ENCODE data around the gene TSHZ2. TPM values are rescaled to one million over a fixed set of nuclear protein-coding genes. Genes with fewer than 3 reads are reported as not detected.

Gene TSHZ2
- total and polyA plus RNA-seq, 9 of the 15 experiments (the other 6 are each of a cell fraction or from before 2014, with no cell fraction given), result 0.03 to 0.20 (median 0.05) TPM; not detected in 4

DNA sequence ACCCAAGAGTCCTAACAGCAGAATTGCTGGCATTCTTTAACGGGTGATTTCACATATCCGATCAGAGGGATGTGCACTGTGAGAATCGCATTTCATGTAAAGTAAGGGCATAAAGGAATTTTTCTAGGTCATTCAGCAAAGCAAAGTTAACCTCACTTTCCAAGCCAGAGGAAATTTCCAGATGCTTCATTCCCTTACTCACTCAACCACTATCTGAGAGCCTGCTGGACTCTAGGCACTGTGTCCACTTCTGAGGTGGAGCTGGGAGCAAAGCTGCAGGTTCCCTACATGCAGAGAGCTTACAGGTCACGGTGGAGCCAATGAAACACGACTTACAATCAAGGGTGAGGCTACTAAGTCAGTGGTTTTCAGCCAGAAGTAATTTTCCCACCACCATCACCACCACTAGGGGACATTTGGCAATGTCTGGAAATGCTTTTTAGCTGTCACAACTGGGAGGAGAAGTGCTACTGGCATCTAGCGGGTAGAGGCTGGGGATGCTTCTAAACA is 34.5 kb upstream of the TSHZ2 start:
- Histone ChIP-seq H3K27ac (ENCODE audit: extremely low read depth, low read depth, low read length) (no peak overlapping the region), H3K27me3 (ENCODE audit: control insufficient read depth in 2 of 2, insufficient read depth in 2 of 2, low read length in 2 of 2) (0 out of 5 replicates have a peak, but pooled peaks cover 0 to 4% of the 10 kb centered on the region in 2 experiments), H4K20me1 (replicated peaks; ENCODE audit: control insufficient read depth, insufficient read depth, low read length) (no peaks in the 10 kb centered on the region), H3K4me3 (no peak overlapping the region), H2AFZ (ENCODE audit: low read depth, low read length) (no peak overlapping the region), H3K4me1 (replicated peaks in 1 of 2; ENCODE audit: control insufficient read depth in 2 of 2, insufficient read depth in 2 of 2, low read length in 2 of 2) (no peaks in the 10 kb centered on the region), H3K9ac (ENCODE audit: insufficient read depth in 1 of 2, low read depth in 2 of 2, low read length in 2 of 2) (no peak overlapping the region), H3K9me3 (replicated peaks; ENCODE audit: control insufficient read depth, insufficient read depth, low read depth, low read length) (no peaks in the 10 kb centered on the region), H3K36me3 (ENCODE audit: control insufficient read depth, insufficient read depth, low read length) (no peaks in the 10 kb centered on the region), H3K9me1 (ENCODE audit: control insufficient read depth, insufficient read depth, low read length) (no peaks in the 10 kb centered on the region), H3K79me2 (ENCODE audit: control insufficient read depth, insufficient read depth, low read length) (no peaks in the 10 kb centered on the region), H3K4me2 (ENCODE audit: insufficient read depth, low read length) (no peak overlapping the region)
- DNase-seq (ENCODE audit: extremely low read depth in 1 of 4, low spot score in 3 of 4) (peak in 1 of 4 experiments; percentile 9), FAIRE-seq (no peak), ATAC-seq (peak; percentile 42; the same call in 2 of the 3 replicates)
- WGBS (ENCODE audit: insufficient coverage, low coverage, missing lambda C conversion rate), result 1% methylated on average over 6 of the region's 6 CpGs
- BruUV-seq (replicated peaks), result no TSS peak
- TF ChIP-seq RAD21 (CRISPR knock-in tag; conservative IDR thresholded peaks at IDR 0.05 in 1 of 2, IDR thresholded peaks at IDR 0.05 in 1 of 2) (peak in 1 of 2 experiments; percentile 30; a peak in 2 of 4 replicates), KLF16 (IDR thresholded peaks at IDR 0.05) (no peak)
- TF ChIP-seq, protein P1, sequence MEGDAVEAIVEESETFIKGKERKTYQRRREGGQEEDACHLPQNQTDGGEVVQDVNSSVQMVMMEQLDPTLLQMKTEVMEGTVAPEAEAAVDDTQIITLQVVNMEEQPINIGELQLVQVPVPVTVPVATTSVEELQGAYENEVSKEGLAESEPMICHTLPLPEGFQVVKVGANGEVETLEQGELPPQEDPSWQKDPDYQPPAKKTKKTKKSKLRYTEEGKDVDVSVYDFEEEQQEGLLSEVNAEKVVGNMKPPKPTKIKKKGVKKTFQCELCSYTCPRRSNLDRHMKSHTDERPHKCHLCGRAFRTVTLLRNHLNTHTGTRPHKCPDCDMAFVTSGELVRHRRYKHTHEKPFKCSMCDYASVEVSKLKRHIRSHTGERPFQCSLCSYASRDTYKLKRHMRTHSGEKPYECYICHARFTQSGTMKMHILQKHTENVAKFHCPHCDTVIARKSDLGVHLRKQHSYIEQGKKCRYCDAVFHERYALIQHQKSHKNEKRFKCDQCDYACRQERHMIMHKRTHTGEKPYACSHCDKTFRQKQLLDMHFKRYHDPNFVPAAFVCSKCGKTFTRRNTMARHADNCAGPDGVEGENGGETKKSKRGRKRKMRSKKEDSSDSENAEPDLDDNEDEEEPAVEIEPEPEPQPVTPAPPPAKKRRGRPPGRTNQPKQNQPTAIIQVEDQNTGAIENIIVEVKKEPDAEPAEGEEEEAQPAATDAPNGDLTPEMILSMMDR (IDR thresholded peaks at IDR 0.05 in 2 of 3, conservative IDR thresholded peaks at IDR 0.05 in 1 of 3; ENCODE audit: insufficient read depth in 2 of 3, low read depth in 1 of 3, low read length in 3 of 3), result peak; percentile 13 to 68 (median 32); a peak in 4 of 6 replicates
- ChIA-PET CTCF (ENCODE audit: low intra/inter-chr PET ratio) (no interaction called here), POLR2A (interaction anchor here (1.1 kb wide), 1 partner anchor 17 kb away, joined by 4 read pairs; no protein-coding TSS in a partner anchor)
- intact Hi-C loops (cut with micrococcal nuclease) (no loop called here), in situ Hi-C loops (cut with MboI) (no loop called here)
